Liver (tissue), 9 donors: ENCODE data around the gene COL27A1. TPM values are rescaled to one million over a fixed set of nuclear protein-coding genes. Genes with fewer than 3 reads are reported as not detected.

Source experiments
- DNase-seq: peaks from one replicate; pipeline ENCODE4 v3.0.0-alpha.2; 2017; ENCODE audit warnings: low spot score
- H3K27ac ChIP-seq, 2 donors: one replicate each; pipeline ENCODE4 v1.7.0; 2013; ENCODE audit warnings: inconsistent platforms in 2 of 2, low read length in 2 of 2, control low read depth in 1 of 2, low read depth in 1 of 2, mild to moderate bottlenecking in 1 of 2
- H3K27me3 ChIP-seq, 4 donors: one replicate each; pipeline versions ENCODE4 v1.6.1 to v1.7.0; 2013; ENCODE audit warnings: low read length in 3 of 4, inconsistent platforms in 1 of 4, mild to moderate bottlenecking in 1 of 4, moderate library complexity in 1 of 4; ENCODE audit not compliant: control insufficient read depth in 4 of 4, insufficient read depth in 4 of 4
- H3K36me3 ChIP-seq, 4 donors: one replicate each; pipeline versions ENCODE4 v1.6.1 to v1.7.0; 2013; ENCODE audit warnings: low read length in 3 of 4, mild to moderate bottlenecking in 3 of 4, low read depth in 1 of 4, moderate library complexity in 1 of 4; ENCODE audit not compliant: control insufficient read depth in 4 of 4, insufficient read depth in 3 of 4
- H3K4me1 ChIP-seq, 4 donors: one replicate each; pipeline versions ENCODE4 v1.6.1 to v1.7.0; 2013; ENCODE audit warnings: low read length in 3 of 4, mild to moderate bottlenecking in 3 of 4, moderate library complexity in 1 of 4; ENCODE audit not compliant: control insufficient read depth in 4 of 4, insufficient read depth in 4 of 4
- H3K4me3 ChIP-seq, 3 donors: one replicate each; pipeline versions ENCODE4 v1.6.1 to v1.7.0; 2013; ENCODE audit warnings: low read length in 3 of 3, control low read depth in 1 of 3, low read depth in 1 of 3, mild to moderate bottlenecking in 1 of 3
- H3K9ac ChIP-seq, 2 donors: one replicate each; pipeline ENCODE4 v1.7.0; 2013; ENCODE audit warnings: low read length in 2 of 2, mild to moderate bottlenecking in 2 of 2, moderate library complexity in 2 of 2, control low read depth in 1 of 2, low read depth in 1 of 2
- H3K9me3 ChIP-seq, 4 donors: one replicate each; pipeline versions ENCODE4 v1.6.1 to v1.7.0; 2013; ENCODE audit warnings: low read length in 3 of 4; ENCODE audit not compliant: control insufficient read depth in 4 of 4
- ATF3 ChIP-seq: IDR thresholded peaks from 2 replicates; pipeline ENCODE4 v1.6.1; 2016; ENCODE audit warnings: antibody characterized with exemption
- CTCF ChIP-seq: fragments of 150-350 bp; IDR thresholded peaks from 2 replicates; pipeline ENCODE4 v1.5.1; 2017; ENCODE audit warnings: improper control_type of control experiment, low read depth, low read length; ENCODE audit not compliant: missing input control
- FOXA1 ChIP-seq: IDR thresholded peaks from 2 replicates; pipeline ENCODE4 v1.6.1; 2016; ENCODE audit warnings: antibody characterized with exemption
- GABPA ChIP-seq, 2 donors: IDR thresholded peaks in 1 of 2; conservative IDR thresholded peaks in 1 of 2; 2 replicates each; pipeline ENCODE4 v1.6.1; 2016; ENCODE audit warnings: antibody characterized with exemption in 2 of 2, mild to moderate bottlenecking in 1 of 2, moderate library complexity in 1 of 2
- HNF4A ChIP-seq, 2 donors: conservative IDR thresholded peaks; 2 replicates each; pipeline ENCODE4 v1.6.1; 2016; ENCODE audit warnings: antibody characterized with exemption in 2 of 2, mild to moderate bottlenecking in 2 of 2
- HNF4G ChIP-seq: IDR thresholded peaks from 2 replicates; pipeline ENCODE4 v1.6.1; 2016; ENCODE audit warnings: antibody characterized with exemption
- JUND ChIP-seq, 2 donors: IDR thresholded peaks; 2 replicates each; pipeline ENCODE4 v1.6.1; 2016; ENCODE audit warnings: antibody characterized with exemption in 2 of 2
- MAX ChIP-seq: IDR thresholded peaks from 2 replicates; pipeline ENCODE4 v1.6.1; 2016; ENCODE audit warnings: antibody characterized with exemption
- NR2F2 ChIP-seq: IDR thresholded peaks from 2 replicates; pipeline ENCODE4 v1.6.1; 2016; ENCODE audit warnings: antibody characterized with exemption
- RAD21 ChIP-seq, 2 donors: IDR thresholded peaks; 2 replicates each; pipeline ENCODE4 v1.6.1; 2016; ENCODE audit warnings: antibody characterized with exemption in 2 of 2, mild to moderate bottlenecking in 2 of 2
- RXRA ChIP-seq, 2 donors: IDR thresholded peaks; 2 replicates each; pipeline ENCODE4 v1.6.1; 2017 to 2018; ENCODE audit warnings: antibody characterized with exemption in 2 of 2, mild to moderate bottlenecking in 1 of 2
- SP1 ChIP-seq: IDR thresholded peaks from 2 replicates; pipeline ENCODE4 v1.6.1; 2018; ENCODE audit warnings: antibody characterized with exemption, mild to moderate bottlenecking
- TAF1 ChIP-seq: conservative IDR thresholded peaks from 2 replicates; pipeline ENCODE4 v1.6.1; 2016; ENCODE audit warnings: antibody characterized with exemption, mild to moderate bottlenecking
- YY1 ChIP-seq: IDR thresholded peaks from 2 replicates; pipeline ENCODE4 v1.6.1; 2016; ENCODE audit warnings: antibody characterized with exemption, mild to moderate bottlenecking
- ZBTB33 ChIP-seq: IDR thresholded peaks from 2 replicates; pipeline ENCODE4 v1.6.1; 2016; ENCODE audit warnings: antibody characterized with exemption
- WGBS: extraction: QIAGEN DNeasy Blood & Tissue Kit; methylation state at CpG from one replicate; pipeline ENCODE4 v1.1.7; 2013; 5-methylcytosine and 5-hydroxymethylcytosine counted together
- polyA plus RNA-seq, 2 donors: library from polyadenylated mRNA; stranded (reverse) in 1 of 2; unstranded in 1 of 2; fragments of 200-250 nt in 1 of 2; fragments of >200 nt in 1 of 2; fragmentation: Nextera tagmentation in 1 of 2; extraction: Ambion mirVana in 1 of 2; gene quantifications; one replicate each; pipeline versions ENCODE4 v1.2.1 to v1.2.3, GENCODE V29; 2013 to 2015
- total RNA-seq, 2 donors: library from RNA; depleted of rRNA; stranded (reverse); fragments of >200 nt; gene quantifications; one replicate each; pipeline ENCODE4 v1.2.3, GENCODE V29; 2014
- donor health status: healthy.
- donor health status: healthy.
- donor health status: healthy.
- donor health status: healthy.
- donor health status: healthy.

The COL27A1 gene
- 10 to 100 TPM; 13.3 to 20.4 TPM for total RNA-seq
- 10 to 100 TPM in 1 of 2 donors, 1 to 10 TPM in 1; 7.0 to 10.7 TPM for polyA plus RNA-seq

GRCh38 chr9:114155263-114155994 lies at the start of gene COL27A1:
Gene COL27A1 (plus strand): TSS chr9:114155537. CDS start chr9:114155951, 414 bp downstream.
- peak within 1 kb of the TSS; percentile 78 to 87 for H3K27ac ChIP-seq
- H3K9me3 ChIP-seq, result no peaks in the 10 kb centered on the region
- peaks cover 8 to 61% (median 41%) of the 10 kb centered on the region in 4 donors for H3K4me1 ChIP-seq
- TF ChIP-seq YY1 (peak; percentile 24), JUND (IDR thresholded peaks at IDR 0.05) (no peak), HNF4A (conservative IDR thresholded peaks at IDR 0.05) (peak; percentile 10 to 19), RAD21 (IDR thresholded peaks at IDR 0.05) (peak; percentile 88 to 93), CTCF (peak; percentile 88), TAF1 (no peak), ATF3 (no peak), RXRA (IDR thresholded peaks at IDR 0.05) (peak in 1 of 2 donors; percentile 13), NR2F2 (no peak)
- peak within 1 kb of the TSS; percentile 65 to 82 (median 68) for H3K4me3 ChIP-seq
- peak; percentile 85 for DNase-seq
- under 1% methylated on average over 63 of the region's 63 CpGs for WGBS
- H3K9ac ChIP-seq, result peak within 1 kb of the TSS; percentile 7 to 67
- no peaks in the 10 kb centered on the region for H3K36me3 ChIP-seq
- H3K27me3 ChIP-seq, result no peaks in the 10 kb centered on the region

GRCh38 chr9:114107286-114108001 lies 47.9 kb upstream of the COL27A1 start:
- no peak for DNase-seq
- Histone ChIP-seq H3K27me3 (no peaks in the 10 kb centered on the region), H3K36me3 (no peaks in the 10 kb centered on the region), H3K4me3 (no peak overlapping the region), H3K27ac (no peak overlapping the region), H3K4me1 (peaks cover 0 to 4% (median 0%) of the 10 kb centered on the region in 4 donors), H3K9ac (no peak overlapping the region), H3K9me3 (no peaks in the 10 kb centered on the region)
- WGBS, result 73% methylated on average over 13 of the region's 13 CpGs
- no peak for TF ChIP-seq HNF4A (conservative IDR thresholded peaks at IDR 0.05)
- TF ChIP-seq FOXA1, result no peak
- no peak for TF ChIP-seq HNF4G

GRCh38 chr9:114108016-114108833 lies 47.1 kb upstream of the COL27A1 start:
- no peak overlapping the region for H3K4me3 ChIP-seq
- no peaks in the 10 kb centered on the region for H3K9me3 ChIP-seq
- H3K9ac ChIP-seq, result no peak overlapping the region
- no peak overlapping the region for H3K27ac ChIP-seq
- no peaks in the 10 kb centered on the region for H3K27me3 ChIP-seq
- peaks cover 0 to 4% (median 0%) of the 10 kb centered on the region in 4 donors for H3K4me1 ChIP-seq
- WGBS, result 43% methylated on average over 28 of the region's 28 CpGs
- DNase-seq, result peak; percentile 80
- no peaks in the 10 kb centered on the region for H3K36me3 ChIP-seq
- peak in 1 of 2 donors; percentile 53 for TF ChIP-seq RXRA (IDR thresholded peaks at IDR 0.05)
- TF ChIP-seq CTCF, result peak; percentile 99
- TF ChIP-seq JUND (IDR thresholded peaks at IDR 0.05), result no peak
- TF ChIP-seq GABPA (IDR thresholded peaks at IDR 0.05 in 1 of 2, conservative IDR thresholded peaks at IDR 0.05 in 1 of 2), result no peak
- TF ChIP-seq RAD21 (IDR thresholded peaks at IDR 0.05), result peak; percentile 99
- no peak for TF ChIP-seq MAX
- TF ChIP-seq ATF3, result no peak
- no peak for TF ChIP-seq SP1
- TF ChIP-seq ZBTB33, result no peak
